ENCODE data around the gene ZNF814.
"Not testable (repeated sequence)": the region's sequence is repeated elsewhere in the genome, so short reads cannot be mapped to it uniquely, and the experiment has no call there.

The ZNF814 gene

DNA sequence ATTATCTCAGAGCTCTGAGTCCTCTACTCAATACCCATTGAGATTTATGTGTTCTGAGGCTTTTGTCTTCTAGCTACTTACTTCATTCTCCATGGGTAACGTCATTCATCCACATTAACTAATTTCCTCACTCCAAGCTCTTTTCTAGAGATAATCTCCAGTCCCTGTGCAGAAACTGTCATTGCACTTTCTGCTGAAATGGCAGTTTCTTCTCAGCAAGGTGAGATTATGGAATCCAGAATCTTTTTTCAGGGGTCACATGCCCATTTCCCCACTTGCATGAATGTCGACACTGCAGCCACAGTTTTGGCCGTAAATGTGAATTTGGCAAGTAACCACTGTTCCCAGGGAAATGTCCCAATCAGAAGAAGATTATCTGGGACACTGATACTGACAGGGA is 26.5 kb downstream of the ZNF814 start:
- DNase-seq (ENCODE audit: low spot score) = not testable (repeated sequence)

DNA sequence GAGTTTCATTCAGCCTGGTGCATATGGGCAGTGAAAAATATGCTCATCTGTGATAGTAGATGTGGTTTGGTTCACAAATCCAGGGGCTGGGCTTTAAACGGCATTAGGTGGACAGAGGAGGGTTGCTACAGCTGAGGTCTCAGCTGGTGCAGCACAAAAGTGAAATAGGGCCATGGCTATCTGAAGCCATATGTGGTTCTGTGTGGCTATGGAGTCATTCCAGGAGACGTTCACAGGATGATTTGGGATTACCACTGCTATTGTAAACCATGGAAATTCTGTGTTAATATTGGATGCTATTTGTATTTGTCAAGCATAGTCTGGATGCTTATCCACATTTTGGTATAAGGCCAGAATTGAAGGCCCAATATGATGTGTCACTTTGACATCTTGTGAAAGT is 34.7 kb downstream of the ZNF814 start:
- not testable (repeated sequence) for DNase-seq (ENCODE audit: low spot score)

DNA sequence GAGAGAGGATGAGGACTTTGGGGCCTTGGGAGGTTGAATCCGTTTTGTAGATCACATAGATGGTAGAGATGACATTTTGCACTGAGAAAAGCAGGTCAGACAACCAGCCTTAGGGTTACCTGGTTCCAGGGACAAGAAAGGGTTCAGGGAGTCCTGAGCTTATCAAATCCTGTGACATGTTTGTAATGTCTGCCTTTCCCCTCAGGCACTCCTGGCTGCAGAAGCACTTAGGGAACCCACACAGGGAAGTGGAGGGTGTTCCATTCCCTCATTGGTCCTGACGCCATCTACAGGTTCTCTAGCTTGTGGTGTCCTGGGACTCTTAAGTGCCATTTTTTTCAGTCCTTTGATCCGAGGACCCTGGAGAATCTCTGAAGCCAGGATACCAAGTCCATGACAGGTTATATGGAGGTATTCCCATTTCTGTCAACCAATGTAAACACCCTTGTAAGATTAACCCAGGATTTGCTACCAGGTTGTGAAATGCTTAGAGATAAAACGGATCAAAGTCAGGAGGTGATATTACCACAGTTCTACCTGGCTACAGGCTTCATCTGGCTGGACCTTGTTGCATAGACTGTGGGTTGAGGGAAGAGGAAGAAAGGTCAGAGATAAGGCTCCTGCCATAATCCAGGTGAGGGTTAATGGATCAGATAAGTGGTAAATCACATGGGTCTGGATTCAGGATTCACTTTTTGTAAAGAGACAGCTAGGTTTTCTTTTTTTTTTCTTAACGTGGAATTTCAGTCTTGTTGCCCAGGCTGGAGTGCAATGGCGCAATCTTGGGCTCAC is 36.8 kb downstream of the ZNF814 start:
- DNase-seq (ENCODE audit: low spot score) = not testable (repeated sequence)

DNA sequence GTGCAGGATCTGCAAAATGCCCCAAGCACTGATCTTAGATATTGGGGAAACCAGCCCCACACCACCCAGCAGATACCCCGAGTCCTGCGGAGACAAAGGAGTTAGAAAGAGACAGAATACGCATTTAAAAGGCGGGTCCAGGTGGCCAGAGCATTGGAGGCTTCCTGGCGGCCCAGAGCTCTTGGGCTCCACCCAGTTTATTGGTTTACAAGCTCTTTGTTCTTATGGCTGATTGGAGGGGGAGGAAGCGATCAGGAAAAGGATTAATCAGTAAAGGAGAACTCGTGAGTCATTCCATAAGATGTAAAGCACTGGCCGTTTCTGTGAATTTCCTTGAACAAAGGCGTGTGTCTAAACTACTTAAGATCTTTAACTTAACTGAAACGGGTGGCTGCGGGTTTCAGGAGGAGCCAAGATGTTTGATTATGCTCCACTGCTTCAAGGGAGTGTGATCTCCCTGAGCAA is 38.3 kb downstream of the ZNF814 start:
- no peak for DNase-seq (ENCODE audit: low spot score)

DNA sequence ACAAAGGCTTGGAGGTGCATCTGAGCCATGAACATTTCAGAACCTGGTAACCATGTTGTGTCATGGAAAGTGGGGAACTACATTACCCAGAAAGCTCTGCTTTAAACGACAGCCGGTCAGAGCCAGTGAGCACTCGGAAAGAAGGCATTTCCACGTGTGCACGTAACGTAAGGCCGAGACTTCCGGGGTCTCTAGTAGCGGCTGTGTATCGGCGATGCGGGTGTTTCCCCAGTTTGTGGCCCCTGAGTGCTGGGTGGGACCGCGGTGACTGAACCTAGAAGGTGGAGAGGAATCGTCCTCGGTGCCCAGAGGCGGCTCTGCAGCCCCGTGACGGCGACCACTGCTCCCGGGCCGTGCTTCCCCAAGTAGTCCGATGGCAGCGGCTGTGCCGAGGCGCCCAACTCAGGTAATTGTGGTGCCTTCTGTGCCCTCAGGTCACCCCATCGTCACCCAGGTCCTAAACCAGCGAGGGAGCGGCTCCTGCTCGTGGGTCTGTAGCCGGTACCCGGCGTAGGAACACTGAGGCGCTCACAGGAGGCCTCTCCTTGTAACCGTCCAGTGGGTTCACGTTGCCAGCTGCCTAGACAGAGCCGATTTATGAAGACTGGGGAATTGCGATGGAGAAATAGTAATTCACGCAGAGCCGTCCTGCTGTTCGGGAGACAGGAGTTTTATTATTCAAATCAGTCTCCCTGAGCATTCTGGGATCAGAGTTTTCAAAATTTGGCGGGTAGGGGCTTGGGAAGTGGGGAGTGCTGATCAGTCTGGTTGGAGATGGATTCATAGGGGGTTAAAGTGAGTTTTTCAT is 39.0 kb downstream of the ZNF814 start, which contains the start of gene ZNF587:
Gene ZNF587, plus strand, starts transcription at position 194 of the 808 bp plus-strand sequence. Its CDS starts 180 bp downstream, at position 374.
- DNase-seq (ENCODE audit: low spot score) = peak; percentile 72

DNA sequence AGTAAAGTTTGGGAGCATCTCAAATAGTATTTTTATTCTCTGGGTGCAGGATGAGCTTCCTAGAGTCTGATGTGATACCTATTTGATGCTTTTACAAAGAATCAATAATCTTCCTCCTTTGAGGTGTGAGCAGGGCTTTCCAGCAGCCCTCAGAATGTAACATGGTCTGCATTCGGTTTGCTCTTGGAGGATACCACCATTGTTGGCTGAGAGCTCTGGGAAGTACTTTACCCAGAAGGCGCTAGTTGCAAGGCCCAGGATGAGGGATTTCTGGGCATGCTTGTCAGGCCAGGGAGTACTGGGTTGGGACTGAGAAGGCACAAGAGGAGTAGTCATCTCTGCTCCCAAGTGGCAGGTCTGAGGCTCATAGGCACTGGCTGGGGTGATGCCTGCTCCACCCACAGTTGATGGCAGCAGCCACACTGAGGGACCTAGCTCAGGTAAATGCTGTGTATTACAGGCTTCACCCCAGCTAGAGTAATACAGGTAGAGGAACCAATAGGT is 39.6 kb downstream of the ZNF814 start:
- DNase-seq (ENCODE audit: low spot score) = not testable (repeated sequence)

DNA sequence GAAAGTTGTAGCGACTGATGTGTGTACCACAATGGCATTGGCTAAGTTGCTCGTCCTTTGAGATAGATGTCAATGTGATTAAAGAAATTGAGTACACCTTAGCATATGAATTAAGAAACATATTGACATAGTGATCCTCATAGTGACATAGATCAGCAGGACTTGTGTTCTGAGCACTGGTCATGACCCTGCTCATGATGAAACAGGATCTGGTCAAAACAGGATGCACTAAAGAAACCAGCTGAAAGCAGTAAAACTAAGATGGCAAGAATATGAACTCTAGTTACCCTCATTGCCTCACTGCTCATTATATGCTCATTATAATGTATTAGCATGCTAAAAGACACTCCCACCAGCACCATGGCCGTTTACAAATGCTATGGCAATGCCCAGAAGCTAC is 41.7 kb downstream of the ZNF814 start:
- DNase-seq (ENCODE audit: low spot score) = not testable (repeated sequence)

DNA sequence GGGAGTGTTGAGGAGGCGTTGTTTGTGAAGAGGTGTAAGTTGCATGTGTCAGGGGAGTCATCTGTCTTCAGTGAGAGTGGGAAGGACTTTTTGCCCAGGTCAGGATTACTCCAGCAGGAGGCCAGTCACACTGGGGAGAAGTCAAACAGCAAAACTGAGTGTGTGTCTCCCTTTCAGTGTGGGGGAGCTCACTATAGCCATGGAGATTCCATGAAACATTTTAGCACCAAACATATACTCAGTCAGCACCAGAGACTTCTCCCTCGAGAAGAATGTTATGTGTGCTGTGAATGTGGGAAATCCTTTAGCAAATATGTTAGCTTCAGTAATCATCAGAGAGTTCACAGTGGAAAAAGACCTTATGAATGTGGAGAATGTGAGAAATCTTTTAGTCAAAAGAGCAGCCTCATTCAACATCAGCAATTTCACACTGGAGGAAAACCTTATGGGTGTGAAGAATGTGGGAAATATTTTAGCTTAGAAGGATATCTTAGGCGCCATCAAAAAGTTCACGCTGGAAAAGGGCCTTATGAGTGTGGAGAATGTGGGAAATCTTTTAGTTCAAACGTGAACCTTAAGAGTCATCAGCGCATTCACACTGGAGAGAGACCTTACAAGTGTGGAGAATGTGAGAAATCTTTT is 47.6 kb downstream of the ZNF814 start:
- no peak for DNase-seq (ENCODE audit: low spot score)

DNA sequence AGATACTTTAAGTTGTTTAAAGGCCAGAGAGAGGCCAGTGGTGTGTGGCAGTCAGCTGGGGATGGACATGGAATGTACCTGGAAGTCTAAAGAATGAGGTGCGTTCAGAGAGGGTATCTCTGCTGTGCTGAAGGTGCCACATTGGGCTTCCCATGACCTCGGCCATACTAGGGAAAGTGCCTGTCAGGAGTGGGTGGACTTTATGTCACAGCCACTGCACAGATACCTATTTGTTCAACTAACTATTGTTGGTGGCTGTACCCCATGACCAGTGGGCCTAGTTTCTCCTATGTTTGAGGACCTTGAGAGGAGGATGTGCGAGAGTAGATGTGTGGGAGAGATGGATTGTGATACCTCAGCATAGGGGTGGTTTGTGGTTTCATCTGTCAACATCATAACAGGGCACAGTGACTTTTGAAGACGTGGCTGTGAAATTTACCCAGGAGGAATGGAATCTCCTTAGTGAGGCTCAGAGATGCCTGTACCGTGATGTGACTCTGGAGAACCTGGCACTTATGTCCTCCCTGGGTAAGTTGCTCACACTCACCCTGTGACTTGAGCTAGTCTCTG is 50.1 kb downstream of the ZNF814 start:
- DNase-seq (ENCODE audit: low spot score) = not testable (repeated sequence)

DNA sequence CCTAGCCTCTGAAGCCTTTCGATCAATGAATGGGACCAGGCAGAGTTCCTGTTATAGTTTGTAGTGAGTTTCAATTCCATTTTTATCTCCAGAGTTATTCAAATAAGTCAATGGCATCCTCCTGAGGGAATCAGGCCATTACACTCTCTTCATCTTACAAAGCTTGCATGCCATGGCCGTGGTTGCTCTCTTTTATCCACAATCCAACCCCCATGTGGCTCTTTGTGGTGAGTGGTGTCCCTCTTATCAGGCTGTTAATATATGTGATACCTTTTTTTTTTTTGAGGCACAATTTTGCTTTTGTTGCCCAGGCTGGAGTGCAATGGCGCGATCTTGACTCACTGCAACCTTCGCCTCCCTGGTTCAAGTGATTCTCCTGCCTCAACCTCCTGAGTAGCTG is 51.8 kb downstream of the ZNF814 start:
- not testable (repeated sequence) for DNase-seq (ENCODE audit: low spot score)

DNA sequence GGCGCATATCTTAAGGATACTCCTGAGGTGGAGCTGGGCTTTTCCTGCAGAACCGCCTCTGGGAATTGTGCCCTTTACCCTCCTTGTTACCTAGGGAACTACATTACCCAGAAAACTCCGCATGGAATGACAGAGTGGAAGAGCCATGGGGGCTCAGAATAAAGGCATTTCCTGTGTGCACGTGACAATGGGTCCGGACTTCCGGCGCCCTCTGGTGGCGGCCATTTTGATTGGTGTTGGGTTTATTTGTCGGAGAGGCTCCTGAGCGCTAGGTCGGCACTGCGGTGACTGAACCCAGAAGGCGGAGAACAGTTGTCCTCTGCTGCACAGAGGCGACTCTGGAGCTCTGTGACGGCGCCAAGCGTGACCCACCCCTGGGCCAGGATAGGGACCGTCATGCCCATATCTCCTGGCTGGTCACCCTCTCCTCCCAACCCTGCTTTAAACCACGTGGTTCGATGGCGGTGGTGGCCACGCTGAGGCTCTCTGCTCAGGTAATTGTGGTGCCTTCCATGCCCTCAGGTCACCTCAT is 58.7 kb downstream of the ZNF814 start, which contains the start of gene ZNF587B:
Gene ZNF587B, plus strand, starts transcription at position 229 of the 532 bp plus-strand sequence. Its CDS starts 230 bp downstream, at position 459.
- DNase-seq (ENCODE audit: low spot score) = peak; percentile 69

DNA sequence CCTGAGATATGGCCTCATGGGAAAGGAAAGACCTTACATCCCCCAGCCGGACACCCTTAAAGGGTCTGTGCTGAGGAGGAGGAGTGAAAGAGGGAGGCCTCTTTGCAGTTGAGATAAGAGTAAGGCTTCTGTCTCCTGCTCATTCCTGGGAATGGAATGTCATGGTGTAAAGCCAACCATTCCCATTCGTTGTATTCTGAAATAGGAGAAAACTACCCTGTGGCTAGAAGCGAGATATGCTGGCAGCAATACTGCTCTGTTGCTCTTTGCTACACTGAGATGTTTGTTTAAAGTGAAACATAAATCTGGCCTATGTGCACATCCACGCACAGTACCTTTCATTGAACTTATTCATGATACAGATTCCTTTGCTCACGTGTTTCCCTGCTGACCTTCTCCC is 59.5 kb downstream of the ZNF814 start:
- no peak for DNase-seq (ENCODE audit: low spot score)

DNA sequence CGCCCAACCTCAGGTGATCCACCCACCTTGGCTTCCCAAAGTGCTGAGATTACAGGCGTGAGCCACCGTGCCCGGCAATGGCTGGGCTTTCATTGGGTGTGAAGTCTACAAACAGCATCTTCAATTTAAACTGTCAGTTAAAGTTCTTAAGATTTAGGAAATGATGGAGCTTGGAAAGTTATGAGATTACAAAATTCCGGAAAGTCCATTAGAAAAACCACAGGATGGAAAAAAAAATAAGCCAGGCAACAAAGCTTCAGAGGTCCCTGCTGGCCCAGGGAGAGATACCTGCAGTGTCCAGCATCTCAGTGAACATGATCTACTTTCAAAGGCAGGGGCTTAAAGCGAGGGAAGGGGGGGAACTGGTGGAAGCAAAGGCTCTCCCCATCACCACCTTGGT is 63.3 kb downstream of the ZNF814 start:
- DNase-seq (ENCODE audit: low spot score) = no peak

DNA sequence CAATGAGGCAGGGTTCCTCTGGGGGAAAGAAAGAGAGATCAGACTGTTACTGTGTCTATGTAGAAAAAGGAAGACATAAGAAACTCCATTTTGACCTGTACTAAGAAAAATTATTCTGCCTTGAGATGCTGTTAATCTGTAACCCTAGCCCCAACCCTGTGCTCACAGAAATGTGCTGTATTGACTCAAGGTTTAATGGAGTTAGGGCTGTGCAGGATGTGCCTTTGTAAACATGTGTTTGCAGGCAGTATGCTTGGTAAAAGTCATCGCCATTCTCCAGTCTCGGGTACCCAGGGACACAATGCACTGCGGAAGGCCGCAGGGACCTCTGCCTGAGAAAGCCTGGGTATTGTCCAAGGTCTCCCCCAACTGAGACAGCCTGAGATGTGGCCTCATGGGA is 65.2 kb downstream of the ZNF814 start:
- not testable (repeated sequence) for DNase-seq (ENCODE audit: low spot score)

DNA sequence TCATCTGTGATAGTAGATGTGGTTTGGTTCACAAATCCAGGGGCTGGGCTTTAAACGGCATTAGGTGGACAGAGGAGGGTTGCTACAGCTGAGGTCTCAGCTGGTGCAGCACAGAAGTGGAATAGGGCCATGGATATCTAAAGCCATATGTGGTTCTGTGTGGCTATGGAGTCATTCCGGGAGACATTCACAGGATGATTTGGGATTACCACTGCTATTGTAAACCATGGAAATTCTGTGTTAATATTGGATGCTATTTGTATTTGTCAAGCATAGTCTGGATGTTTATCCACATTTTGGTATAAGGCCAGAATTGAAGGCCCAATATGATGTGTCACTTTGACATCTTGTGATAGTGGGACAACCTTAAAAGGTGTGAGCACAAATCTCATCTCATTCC is 65.7 kb downstream of the ZNF814 start:
- not testable (repeated sequence) for DNase-seq (ENCODE audit: low spot score)

DNA sequence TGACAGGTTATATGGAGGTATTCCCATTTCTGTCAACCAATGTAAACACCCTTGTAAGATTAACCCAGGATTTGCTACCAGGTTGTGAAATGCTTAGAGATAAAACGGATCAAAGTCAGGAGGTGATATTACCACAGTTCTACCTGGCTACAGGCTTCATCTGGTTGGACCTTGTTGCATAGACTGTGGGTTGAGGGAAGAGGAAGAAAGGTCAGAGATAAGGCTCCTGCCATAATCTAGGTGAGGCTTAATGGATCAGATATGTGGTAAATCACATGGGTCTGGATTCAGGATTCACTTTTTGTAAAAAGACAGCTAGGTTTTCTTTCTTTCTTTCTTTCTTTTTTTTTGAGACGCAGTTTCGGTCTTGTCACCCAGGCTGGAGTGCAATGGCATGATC is 67.3 kb downstream of the ZNF814 start:
- DNase-seq (ENCODE audit: low spot score) = not testable (repeated sequence)

DNA sequence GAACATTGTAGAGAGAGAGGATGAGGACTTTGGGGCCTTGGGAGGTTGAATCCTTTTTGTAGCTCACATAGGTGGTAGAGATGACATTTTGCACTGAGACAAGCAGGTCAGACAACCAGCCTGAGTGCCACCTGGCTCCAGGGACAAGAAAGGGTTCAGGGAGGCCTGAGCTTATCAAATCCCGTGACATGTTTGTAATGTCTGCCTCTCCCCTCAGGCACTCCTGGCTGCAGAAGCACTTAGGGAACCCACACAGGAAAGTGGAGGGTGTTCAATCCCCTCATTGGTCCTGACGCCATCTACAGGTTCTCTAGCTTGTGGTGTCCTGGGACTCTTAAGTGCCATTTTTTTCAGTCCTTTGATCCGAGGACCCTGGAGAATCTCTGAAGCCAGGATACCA is 67.7 kb downstream of the ZNF814 start:
- not testable (repeated sequence) for DNase-seq (ENCODE audit: low spot score)

DNA sequence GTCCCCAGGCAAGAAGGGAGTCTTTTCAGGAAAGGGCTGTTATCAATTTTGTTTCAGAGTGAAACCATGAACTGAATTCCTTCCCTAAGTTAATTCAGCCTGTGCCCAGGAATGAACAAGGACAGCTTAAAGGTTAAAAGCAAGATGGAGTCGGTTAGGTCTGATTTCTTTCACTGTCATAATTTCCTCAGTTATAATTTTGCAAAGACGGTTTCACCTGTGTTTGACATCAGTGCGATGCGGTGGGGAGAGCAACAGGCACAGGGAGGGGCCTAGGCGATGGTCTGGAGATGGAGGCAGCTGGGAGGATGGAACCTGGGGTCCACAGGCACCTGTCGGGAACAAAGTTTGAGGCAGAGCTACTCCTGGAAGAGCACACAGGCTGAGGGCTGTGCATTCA is 68.2 kb downstream of the ZNF814 start:
- no peak for DNase-seq (ENCODE audit: low spot score)

DNA sequence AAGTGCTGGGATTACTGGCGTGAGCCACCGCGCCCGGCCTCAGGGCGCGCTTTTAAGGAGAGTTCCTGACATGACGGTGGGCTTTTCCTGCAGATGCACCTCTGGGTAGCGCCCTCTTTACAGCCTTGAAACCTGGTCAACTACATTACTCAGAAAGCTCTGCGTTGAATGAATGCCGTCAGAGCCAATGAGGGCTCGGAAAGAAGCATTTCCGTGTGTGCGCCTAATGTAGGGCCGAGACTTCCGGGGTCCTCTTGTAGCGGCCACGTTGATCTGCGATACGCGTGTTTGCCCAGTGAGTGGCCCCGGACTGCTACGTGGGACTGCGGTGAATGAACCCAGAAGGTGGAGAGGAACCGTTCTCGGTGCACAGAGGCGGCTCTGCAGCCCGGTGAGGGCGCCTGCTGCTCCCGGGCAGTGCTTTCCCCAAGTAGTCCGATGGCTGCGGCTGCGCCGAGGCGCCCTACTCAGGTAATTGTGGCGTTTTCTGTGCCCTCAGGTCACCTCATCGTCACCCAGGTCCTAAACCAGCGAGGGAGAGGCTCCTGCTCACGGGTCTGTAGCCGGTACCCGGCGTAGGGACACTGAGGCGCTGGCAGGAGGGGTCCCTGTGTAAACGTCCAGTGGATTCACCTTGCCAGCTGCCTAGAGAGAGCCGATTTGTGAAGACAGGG is 69.2 kb downstream of the ZNF814 start:
- peak; percentile 92 for DNase-seq (ENCODE audit: low spot score)

DNA sequence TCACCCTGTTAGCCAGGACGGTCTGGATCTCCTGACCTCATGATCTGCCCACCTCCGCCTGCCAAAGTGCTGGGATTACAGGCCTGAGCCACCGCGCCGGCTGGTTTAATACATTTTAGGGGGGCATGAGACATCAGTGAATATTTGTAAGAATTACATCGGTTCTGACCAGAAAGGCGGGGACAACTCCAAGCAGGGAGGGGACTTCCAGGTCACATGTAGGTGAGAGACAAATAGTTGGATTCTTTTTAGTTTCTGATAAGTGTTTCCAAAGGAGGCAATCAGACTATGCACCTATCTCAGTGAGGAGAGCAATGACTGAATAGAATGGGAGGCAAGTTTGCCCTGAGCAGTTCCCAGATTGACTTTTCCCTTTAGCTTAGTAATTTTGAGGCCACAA is 70.5 kb downstream of the ZNF814 start:
- DNase-seq (ENCODE audit: low spot score) = no peak

DNA sequence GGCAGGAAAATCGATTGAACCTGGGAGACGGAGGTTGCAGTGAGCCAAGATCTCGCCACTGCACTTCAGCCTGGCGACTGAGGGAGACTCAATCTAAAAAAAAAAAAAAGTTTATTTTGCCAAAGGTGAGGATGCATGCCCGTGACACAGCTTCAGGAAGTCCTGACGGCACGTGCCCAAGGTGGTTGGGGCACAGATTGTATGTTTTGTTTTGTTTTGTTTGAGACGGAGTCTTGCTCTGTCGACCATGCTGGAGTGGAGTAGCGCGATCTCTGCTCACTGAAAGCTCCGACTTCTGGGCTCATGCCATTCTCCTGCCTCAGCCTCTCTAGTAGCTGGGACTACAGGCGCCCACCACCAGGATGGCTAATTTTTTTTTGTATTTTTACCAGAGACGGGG is 70.9 kb downstream of the ZNF814 start:
- no peak for DNase-seq (ENCODE audit: low spot score)
